Naive thymus-derived CD8-positive, alpha-beta T cell (primary cell): ENCODE data around the gene DIAPH3. TPM values are rescaled to one million over a fixed set of nuclear protein-coding genes. Genes with fewer than 3 reads are reported as not detected.

ENCODE experiments used
- ATAC-seq, 2 donors: fragments of 150-1000 bp; cut with Tn5 transposase in 1 of 2; sonication (Bioruptor Pico), chemical (Tn5 transposase) in 1 of 2; 1 replicate in 1 of 2; 2 replicates in 1 of 2; pipeline ENCODE4 v1.10.0; 2021; ENCODE audit warnings: mild to moderate bottlenecking in 2 of 2, moderate library complexity in 2 of 2
- POLR2A ChIA-PET: fragments of 350-600 bp; sonication (Branson Sonifier 250); formaldehyde crosslinking; loops from one replicate; lab custom pipeline; 2021; ENCODE audit warnings: antibody characterized with exemption; lab: Charles Lee
- DNase-seq, 10 donors: peaks; one replicate each; pipeline versions ENCODE4 v3.0.0 to v3.0.0-alpha.2; 2020 to 2022
- H3K27ac Mint-ChIP-seq, 10 donors: one replicate each; pipeline ENCODE4 v1.8.0; 2020 to 2022; ENCODE audit warnings: mild to moderate bottlenecking in 10 of 10, mixed read lengths in 10 of 10, moderate library complexity in 4 of 10, inconsistent platforms in 1 of 10
- H3K27me3 Mint-ChIP-seq, 5 donors: one replicate each; pipeline ENCODE4 v1.8.0; 2021 to 2022; ENCODE audit warnings: mixed read lengths in 5 of 5
- H3K36me3 Mint-ChIP-seq, 3 donors: one replicate each; pipeline ENCODE4 v1.8.0; 2020 to 2022; ENCODE audit warnings: mixed read lengths in 3 of 3, mild to moderate bottlenecking in 2 of 3, inconsistent platforms in 1 of 3
- H3K4me1 Mint-ChIP-seq, 4 donors: one replicate each; pipeline ENCODE4 v1.8.0; 2021 to 2022; ENCODE audit warnings: mixed read lengths in 4 of 4
- H3K4me3 Mint-ChIP-seq, 10 donors: one replicate each; pipeline ENCODE4 v1.8.0; 2020 to 2022; ENCODE audit warnings: mild to moderate bottlenecking in 10 of 10, mixed read lengths in 10 of 10, moderate library complexity in 6 of 10, inconsistent platforms in 1 of 10
- H3K9me3 Mint-ChIP-seq, 9 donors: one replicate each; pipeline ENCODE4 v1.8.0; 2020 to 2022; ENCODE audit warnings: mixed read lengths in 9 of 9, mild to moderate bottlenecking in 3 of 9, inconsistent platforms in 1 of 9, moderate library complexity in 1 of 9
- polyA plus RNA-seq, 3 donors: library from polyadenylated mRNA; unstranded; fragments of 300-500 nt; fragmentation: Illumina TruSeq; gene quantifications; one replicate each; pipeline ENCODE4 v1.2.3, GENCODE V29; 2021
- total RNA-seq, 8 experiments: library from RNA in 2 of 8; stranded (reverse) in 2 of 8; gene quantifications; one replicate each; pipeline ENCODE4 v1.2.3 and lab custom pipeline; 2021 to 2026

Gene DIAPH3
- total and polyA plus RNA-seq, 5 experiments from 2014 or later: 0.02 to 0.05 TPM; not detected in 3

DNA sequence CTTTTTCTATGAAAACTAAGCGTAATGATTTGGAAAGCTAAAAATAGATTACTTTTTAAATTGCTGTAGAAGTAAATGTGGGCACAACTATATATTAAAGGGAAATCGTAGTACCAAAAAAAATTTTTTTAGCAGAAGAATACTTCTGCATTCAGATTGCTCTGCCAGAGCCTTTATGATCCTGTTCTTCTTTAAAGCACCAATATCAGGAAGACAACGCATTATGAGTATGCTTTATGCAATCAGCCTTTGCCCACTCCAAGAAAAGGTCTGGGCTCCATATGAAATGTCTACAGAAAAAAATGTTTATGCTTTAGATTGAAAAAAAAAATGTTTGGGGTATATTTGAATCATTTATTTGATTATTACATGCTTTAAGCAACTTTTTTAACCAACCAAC lies 137.4 kb downstream of the DIAPH3 start:
- Mint-ChIP-seq H3K27me3 (peaks cover 4 to 13% (median 9%) of the 10 kb centered on the region in 5 donors), H3K9me3 (peaks cover 2 to 11% (median 8%) of the 10 kb centered on the region in 9 donors), H3K27ac (no peak overlapping the region), H3K4me3 (no peak overlapping the region), H3K36me3 (peaks cover 0 to 7% (median 6%) of the 10 kb centered on the region in 3 donors), H3K4me1 (peaks cover 0 to 2% (median 0%) of the 10 kb centered on the region in 4 donors)
- POLR2A ChIA-PET: no interaction called here
- no peak for ATAC-seq
- no peak for DNase-seq

DNA sequence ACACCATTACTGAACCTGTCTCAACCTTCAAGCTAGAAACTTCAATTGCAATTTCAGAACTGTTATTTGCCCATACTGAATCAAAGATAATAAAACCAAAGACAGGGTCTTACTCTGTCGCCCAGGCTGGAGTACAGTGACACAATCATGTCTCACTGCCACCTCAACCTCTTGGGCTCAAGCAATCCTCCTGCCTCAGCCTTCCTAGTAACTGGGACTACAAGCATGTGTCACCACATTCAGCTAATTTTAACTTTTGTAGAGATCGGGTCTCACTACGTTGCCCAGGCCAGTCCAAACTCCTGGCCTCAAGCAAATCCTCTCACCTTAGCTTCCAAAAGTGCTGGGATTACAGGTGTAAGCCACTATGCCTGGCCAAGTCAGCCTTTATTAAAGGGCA lies 143.4 kb downstream of the DIAPH3 start:
- no peak for DNase-seq
- Mint-ChIP-seq H3K4me3 (no peak overlapping the region), H3K27me3 (peaks cover 0 to 4% (median 0%) of the 10 kb centered on the region in 5 donors), H3K27ac (no peak overlapping the region), H3K36me3 (peaks cover 0 to 6% (median 5%) of the 10 kb centered on the region in 3 donors), H3K9me3 (peaks cover 2 to 15% (median 8%) of the 10 kb centered on the region in 9 donors), H3K4me1 (peaks cover 0 to 9% (median 0%) of the 10 kb centered on the region in 4 donors)
- no peak for ATAC-seq
- POLR2A ChIA-PET: no interaction called here

DNA sequence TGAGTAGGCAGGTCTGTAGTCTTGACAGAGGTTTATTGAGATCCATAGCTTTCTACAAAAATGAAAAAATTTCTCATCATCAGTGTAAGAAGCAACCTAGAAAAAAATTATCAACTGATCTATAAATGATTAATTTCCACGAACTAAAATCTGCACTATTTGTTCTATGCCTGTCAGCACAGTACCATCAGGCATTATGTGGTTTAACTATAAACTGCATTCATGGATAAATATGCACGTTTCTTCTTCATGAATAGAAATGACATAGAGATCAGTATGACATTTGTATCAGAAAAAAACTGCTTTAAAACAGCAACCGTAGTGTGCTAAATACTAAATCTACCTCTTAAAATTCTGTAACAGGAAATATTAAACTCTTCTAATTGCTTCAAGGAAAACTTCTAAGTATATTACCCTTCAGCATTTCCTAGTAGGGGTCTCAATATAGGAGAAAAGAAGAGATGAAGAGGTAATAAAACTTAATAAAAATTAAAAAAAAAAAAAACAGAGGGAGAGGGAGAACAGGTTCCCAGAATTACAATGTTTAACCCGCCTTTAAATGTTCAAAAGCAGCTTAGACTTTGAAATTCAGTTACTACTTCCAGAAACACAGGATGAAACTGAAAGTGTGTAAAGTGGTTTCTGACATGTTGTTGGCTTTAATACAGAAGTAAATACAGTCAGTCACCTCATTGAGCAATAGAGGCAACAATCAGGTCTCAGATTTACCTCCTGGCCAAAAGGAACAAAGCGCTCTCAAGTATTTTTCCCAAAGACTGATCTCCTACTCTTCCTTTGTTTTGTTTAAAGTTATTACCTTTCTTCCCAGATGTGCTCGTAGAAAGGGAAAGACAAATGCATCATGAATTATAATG lies 144.4 kb downstream of the DIAPH3 start:
- H3K4me3 Mint-ChIP-seq: no peak overlapping the region
- no peak overlapping the region for H3K27ac Mint-ChIP-seq
- peaks cover 0 to 4% (median 3%) of the 10 kb centered on the region in 3 donors for H3K36me3 Mint-ChIP-seq
- H3K9me3 Mint-ChIP-seq: peaks cover 2 to 12% (median 6%) of the 10 kb centered on the region in 9 donors
- POLR2A ChIA-PET: interaction anchor here (0.5 kb wide), 1 partner anchor 913 kb away, joined by 3 read pairs; no protein-coding TSS in a partner anchor
- peaks cover 0 to 4% (median 0%) of the 10 kb centered on the region in 5 donors for H3K27me3 Mint-ChIP-seq
- H3K4me1 Mint-ChIP-seq: peaks cover 0 to 9% (median 0%) of the 10 kb centered on the region in 4 donors
- no peak for ATAC-seq
- DNase-seq: no peak

DNA sequence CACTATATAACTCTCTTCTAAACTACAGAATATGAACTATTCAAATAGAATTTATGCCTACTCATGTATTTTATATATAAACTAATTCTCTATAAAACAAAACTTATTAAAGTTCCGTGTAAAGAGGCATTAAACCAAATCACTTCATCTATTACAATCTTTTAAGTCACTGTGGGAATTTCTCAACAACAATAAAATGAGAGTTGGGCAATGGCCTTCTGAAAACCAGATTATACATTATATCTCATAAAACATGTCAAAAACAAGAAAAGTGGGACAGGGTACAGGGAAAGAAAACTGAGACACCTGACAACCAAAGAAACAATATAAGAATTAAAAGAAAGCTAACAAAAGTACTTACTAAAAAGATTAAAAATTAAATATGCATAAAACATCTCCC lies 145.2 kb downstream of the DIAPH3 start:
- POLR2A ChIA-PET: no interaction called here
- DNase-seq (no peak), ATAC-seq (no peak)
- no peak overlapping the region for H3K4me3 Mint-ChIP-seq
- H3K27me3 Mint-ChIP-seq: peaks cover 0 to 4% (median 0%) of the 10 kb centered on the region in 5 donors
- H3K9me3 Mint-ChIP-seq: peaks cover 0 to 7% (median 0%) of the 10 kb centered on the region in 9 donors
- peaks cover 0 to 9% (median 0%) of the 10 kb centered on the region in 4 donors for H3K4me1 Mint-ChIP-seq
- H3K27ac Mint-ChIP-seq: no peak overlapping the region
- no peaks in the 10 kb centered on the region for H3K36me3 Mint-ChIP-seq

DNA sequence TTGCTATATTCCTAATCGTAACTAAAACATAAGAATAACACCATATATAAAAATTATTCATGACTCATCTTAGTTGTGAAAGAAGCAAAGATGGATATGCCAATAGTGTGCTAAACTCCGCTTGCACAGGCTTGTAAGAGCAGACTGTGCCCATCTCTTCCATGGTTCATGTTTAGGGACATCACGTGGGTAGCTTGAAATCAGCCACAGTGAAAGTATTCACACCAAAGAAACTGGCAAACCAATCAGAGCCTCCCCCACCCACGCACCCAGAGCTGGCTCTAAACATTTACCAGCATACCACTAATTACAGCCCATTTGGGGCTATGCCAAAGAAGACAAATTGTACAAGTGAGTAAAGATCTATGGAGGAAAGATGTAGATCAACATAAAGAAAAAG lies 147.5 kb downstream of the DIAPH3 start:
- DNase-seq (no peak), ATAC-seq (no peak)
- Mint-ChIP-seq H3K4me1 (peaks cover 0 to 9% (median 0%) of the 10 kb centered on the region in 4 donors), H3K27me3 (peaks cover 0 to 4% (median 0%) of the 10 kb centered on the region in 5 donors), H3K27ac (no peak overlapping the region), H3K4me3 (no peak overlapping the region), H3K9me3 (peaks cover 0 to 6% (median 0%) of the 10 kb centered on the region in 9 donors), H3K36me3 (no peaks in the 10 kb centered on the region)
- POLR2A ChIA-PET: no interaction called here

DNA sequence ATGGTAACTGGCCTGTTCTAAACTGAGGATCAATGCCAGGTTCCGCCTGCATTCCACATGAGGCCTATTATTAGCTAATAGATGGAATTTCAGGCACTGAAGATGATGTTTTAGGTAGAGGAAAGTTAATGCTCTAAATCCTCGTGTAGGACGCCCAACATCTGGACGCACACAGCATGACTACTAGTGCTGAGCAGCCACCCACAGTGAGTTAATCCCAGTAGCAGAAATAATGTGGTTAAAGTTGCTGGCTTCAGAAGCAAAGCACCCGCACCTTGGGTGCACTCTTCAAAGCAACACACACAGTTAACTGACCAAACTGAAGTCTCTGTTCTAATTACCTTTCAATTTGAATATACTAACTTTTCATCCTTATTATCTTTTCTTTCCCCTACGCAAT lies 150.6 kb downstream of the DIAPH3 start:
- POLR2A ChIA-PET: no interaction called here
- H3K4me1 Mint-ChIP-seq: no peaks in the 10 kb centered on the region
- no peak overlapping the region for H3K4me3 Mint-ChIP-seq
- DNase-seq: no peak
- no peak for ATAC-seq
- H3K27ac Mint-ChIP-seq: no peak overlapping the region
- no peaks in the 10 kb centered on the region for H3K36me3 Mint-ChIP-seq
- H3K27me3 Mint-ChIP-seq: no peaks in the 10 kb centered on the region
- no peaks in the 10 kb centered on the region for H3K9me3 Mint-ChIP-seq

DNA sequence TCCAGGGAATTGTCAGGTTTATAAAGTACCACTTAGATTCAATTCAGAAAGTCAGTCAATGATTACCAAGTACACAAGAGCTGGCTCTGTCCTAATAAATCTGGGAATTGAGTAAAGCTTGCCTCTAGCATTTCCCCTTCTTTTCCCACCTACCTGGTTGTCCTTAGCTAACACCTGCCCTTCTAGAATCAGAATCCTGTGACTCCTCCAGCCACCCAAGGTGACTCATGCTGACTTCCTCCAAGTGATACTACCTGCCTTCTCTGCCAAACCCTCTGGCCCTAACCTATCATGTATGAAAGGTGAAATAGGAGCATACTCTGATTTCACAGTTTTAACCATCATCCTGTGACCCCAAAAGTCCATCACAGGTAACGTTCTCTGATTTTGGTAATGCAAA lies 151.2 kb downstream of the DIAPH3 start:
- no peaks in the 10 kb centered on the region for H3K9me3 Mint-ChIP-seq
- no peak for ATAC-seq
- H3K27ac Mint-ChIP-seq: no peak overlapping the region
- no peaks in the 10 kb centered on the region for H3K36me3 Mint-ChIP-seq
- POLR2A ChIA-PET: no interaction called here
- no peak overlapping the region for H3K4me3 Mint-ChIP-seq
- H3K27me3 Mint-ChIP-seq: no peaks in the 10 kb centered on the region
- H3K4me1 Mint-ChIP-seq: no peaks in the 10 kb centered on the region
- DNase-seq: no peak

DNA sequence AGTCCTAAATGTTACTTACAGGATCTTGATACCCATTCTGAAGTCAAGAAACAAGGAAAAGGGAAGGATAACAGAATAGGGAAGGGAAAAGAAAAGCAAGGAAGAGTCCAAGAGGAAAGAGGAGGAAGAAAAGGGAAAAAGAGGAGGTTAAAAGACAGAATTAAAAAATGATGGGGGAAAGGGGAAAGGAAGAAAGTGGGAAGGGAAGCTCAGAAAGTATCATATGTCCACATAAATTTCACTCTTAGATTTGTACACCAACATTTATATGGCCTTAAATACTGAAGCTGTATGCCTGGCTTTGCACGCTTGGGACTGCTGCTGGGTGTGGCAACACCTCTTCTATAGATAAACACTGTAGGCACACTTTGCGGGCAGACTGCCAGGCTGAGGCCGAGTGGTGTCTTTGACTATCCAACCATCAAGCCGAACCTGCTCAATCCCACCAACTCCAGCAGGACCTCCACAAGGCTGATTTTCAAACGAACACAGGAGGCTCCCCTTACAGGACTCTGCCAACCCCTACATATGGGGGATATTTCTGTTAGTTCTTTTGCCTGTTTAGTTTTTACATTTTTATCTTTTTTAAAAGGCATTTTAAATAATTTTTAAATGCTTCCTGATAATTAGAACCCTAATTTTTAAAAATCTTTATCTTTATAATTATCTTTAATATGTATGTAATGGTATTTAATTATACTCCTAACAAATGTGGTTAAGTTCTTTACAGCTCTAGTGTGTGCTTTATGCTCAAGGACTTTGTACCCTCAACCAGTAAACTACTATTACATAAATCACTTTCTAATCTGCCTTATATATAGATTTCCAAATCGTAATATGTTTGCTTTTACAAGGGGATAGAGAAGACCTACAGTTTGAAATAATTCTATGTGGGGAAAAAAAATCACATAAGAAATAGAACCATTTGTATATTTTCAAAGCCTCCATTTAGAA lies 154.2 kb downstream of the DIAPH3 start:
- ATAC-seq: no peak
- POLR2A ChIA-PET: no interaction called here
- H3K36me3 Mint-ChIP-seq: no peaks in the 10 kb centered on the region
- H3K4me3 Mint-ChIP-seq: no peak overlapping the region
- no peak for DNase-seq
- no peaks in the 10 kb centered on the region for H3K9me3 Mint-ChIP-seq
- H3K27ac Mint-ChIP-seq: no peak overlapping the region
- H3K4me1 Mint-ChIP-seq: no peaks in the 10 kb centered on the region
- no peaks in the 10 kb centered on the region for H3K27me3 Mint-ChIP-seq

DNA sequence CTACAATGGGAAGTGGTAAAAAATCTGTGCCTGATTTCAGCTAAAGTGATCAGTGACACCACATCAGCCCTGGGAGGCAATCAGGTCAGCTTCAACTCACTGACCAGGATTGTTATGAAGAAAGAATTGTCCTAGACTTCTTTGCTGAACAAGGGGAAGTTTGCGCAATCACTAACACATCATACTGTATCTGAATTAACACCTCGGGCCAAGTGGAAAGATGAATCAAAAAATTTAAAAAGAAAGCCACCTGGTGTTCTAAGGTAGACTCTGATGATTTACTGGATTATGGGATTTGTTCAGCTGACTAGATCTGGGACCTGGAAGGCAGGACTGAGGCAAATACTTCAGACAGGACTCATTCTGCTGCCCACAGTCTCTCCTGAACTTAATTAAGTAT lies 161.8 kb downstream of the DIAPH3 start:
- ATAC-seq: no peak
- no peaks in the 10 kb centered on the region for H3K4me1 Mint-ChIP-seq
- no peaks in the 10 kb centered on the region for H3K36me3 Mint-ChIP-seq
- H3K4me3 Mint-ChIP-seq: no peak overlapping the region
- no peaks in the 10 kb centered on the region for H3K27me3 Mint-ChIP-seq
- POLR2A ChIA-PET: no interaction called here
- H3K9me3 Mint-ChIP-seq: peaks cover 0 to 3% (median 0%) of the 10 kb centered on the region in 9 donors
- no peak overlapping the region for H3K27ac Mint-ChIP-seq
- no peak for DNase-seq

DNA sequence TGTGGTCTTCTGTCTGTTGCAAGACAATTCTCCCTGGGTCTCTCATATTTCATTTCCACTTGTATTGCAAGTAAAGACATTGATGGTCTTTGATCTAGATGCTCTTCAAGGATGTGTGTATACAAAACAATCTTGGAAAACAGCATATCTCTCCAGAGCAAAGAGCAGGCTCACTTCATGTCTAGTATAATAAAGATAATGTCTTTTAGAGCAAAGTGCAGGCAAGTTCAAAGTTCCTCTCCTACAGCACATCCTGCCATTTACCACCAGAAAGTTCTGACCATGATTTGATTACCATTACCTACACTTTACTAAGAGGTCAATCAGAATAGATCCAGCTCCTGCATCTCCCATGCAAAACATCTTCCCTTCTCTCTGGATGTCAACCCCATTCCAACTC lies 162.8 kb downstream of the DIAPH3 start:
- Mint-ChIP-seq H3K27ac (no peak overlapping the region), H3K4me3 (no peak overlapping the region), H3K36me3 (no peaks in the 10 kb centered on the region), H3K4me1 (no peaks in the 10 kb centered on the region), H3K27me3 (no peaks in the 10 kb centered on the region), H3K9me3 (peaks cover 0 to 3% (median 0%) of the 10 kb centered on the region in 9 donors)
- POLR2A ChIA-PET: no interaction called here
- DNase-seq (no peak), ATAC-seq (no peak)

DNA sequence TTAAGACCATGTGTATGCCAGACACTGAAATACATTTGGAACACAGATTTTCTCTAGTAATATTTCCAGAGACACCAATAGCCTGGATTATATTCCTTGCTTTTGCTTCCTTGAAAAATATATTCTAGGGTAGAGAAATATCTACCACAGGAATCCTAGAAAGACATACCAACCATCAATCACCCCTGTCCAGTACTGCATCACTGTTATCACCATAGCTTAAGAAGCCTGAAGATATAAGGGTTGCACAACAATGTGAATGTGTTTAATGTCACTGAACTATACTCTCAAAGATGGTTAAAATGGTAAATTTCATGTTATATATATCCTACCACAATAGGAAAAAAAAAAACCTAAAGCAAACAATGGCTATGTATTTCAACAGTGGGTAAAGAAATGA lies 163.6 kb downstream of the DIAPH3 start:
- H3K27me3 Mint-ChIP-seq: no peaks in the 10 kb centered on the region
- no peaks in the 10 kb centered on the region for H3K36me3 Mint-ChIP-seq
- H3K9me3 Mint-ChIP-seq: peaks cover 0 to 3% (median 0%) of the 10 kb centered on the region in 9 donors
- DNase-seq (no peak), ATAC-seq (no peak)
- H3K4me3 Mint-ChIP-seq: no peak overlapping the region
- no peaks in the 10 kb centered on the region for H3K4me1 Mint-ChIP-seq
- H3K27ac Mint-ChIP-seq: no peak overlapping the region
- POLR2A ChIA-PET: no interaction called here

DNA sequence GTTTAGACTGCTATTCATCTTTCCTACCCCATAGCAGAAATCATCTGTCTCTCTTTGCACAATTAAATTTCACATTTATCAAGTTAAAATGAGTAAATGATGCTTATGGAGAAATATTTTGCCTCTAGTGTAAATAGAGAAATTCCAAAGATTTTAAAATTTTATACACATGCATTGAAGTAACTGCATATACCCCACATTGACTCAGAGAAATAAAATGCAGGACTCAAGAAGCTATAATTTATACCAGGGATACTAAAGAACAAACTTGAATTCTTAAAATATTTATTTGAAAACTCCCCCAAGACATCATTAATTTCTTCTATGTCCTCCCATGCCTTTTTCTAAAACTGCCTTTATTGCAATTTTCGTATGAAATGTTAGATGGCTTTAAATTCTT lies 165.8 kb downstream of the DIAPH3 start:
- POLR2A ChIA-PET: no interaction called here
- Mint-ChIP-seq H3K9me3 (peaks cover 0 to 3% (median 0%) of the 10 kb centered on the region in 9 donors), H3K4me3 (no peak overlapping the region), H3K4me1 (no peaks in the 10 kb centered on the region), H3K27me3 (no peaks in the 10 kb centered on the region), H3K27ac (no peak overlapping the region), H3K36me3 (no peaks in the 10 kb centered on the region)
- ATAC-seq (no peak), DNase-seq (no peak)
